ENCODE measurements around the gene RCAN1.

Gene RCAN1

GRCh38 chr21:34614628-34615486 lies at the start of gene RCAN1:
Gene RCAN1, minus strand, starts transcription at chr21:34615113. Its CDS starts 102 bp downstream, at chr21:34615011.
- peak within 1 kb of the TSS; percentile 71 for H3K4me3 ChIP-seq (ENCODE audit: low read length)
- no peak for TF ChIP-seq CTCF (conservative IDR thresholded peaks at IDR 0.05; ENCODE audit: low read depth, low read length)
- DNase-seq (ENCODE audit: low read depth): peak; percentile 75

GRCh38 chr21:34661848-34662247 lies 46.9 kb upstream of the RCAN1 start:
- no peak for DNase-seq (ENCODE audit: low read depth)
- TF ChIP-seq CTCF (conservative IDR thresholded peaks at IDR 0.05; ENCODE audit: low read depth, low read length): no peak
- no peak overlapping the region for H3K4me3 ChIP-seq (ENCODE audit: low read length)

GRCh38 chr21:34653522-34653921 lies 38.6 kb upstream of the RCAN1 start:
- no peak overlapping the region for H3K4me3 ChIP-seq (ENCODE audit: low read length)
- no peak for DNase-seq (ENCODE audit: low read depth)
- TF ChIP-seq CTCF (conservative IDR thresholded peaks at IDR 0.05; ENCODE audit: low read depth, low read length): no peak

- DNase-seq (ENCODE audit: low read depth): no peak
- no peak overlapping the region for H3K4me3 ChIP-seq (ENCODE audit: low read length)
- TF ChIP-seq CTCF (conservative IDR thresholded peaks at IDR 0.05; ENCODE audit: low read depth, low read length): no peak
Observed at GRCh38 chr21:34651642-34652041, 36.7 kb upstream of the RCAN1 start.

GRCh38 chr21:34650861-34651431 lies 36.0 kb upstream of the RCAN1 start:
- TF ChIP-seq CTCF (conservative IDR thresholded peaks at IDR 0.05; ENCODE audit: low read depth, low read length): no peak
- DNase-seq (ENCODE audit: low read depth): no peak
- no peak overlapping the region for H3K4me3 ChIP-seq (ENCODE audit: low read length)

- DNase-seq (ENCODE audit: low read depth): no peak
- H3K4me3 ChIP-seq (ENCODE audit: low read length): no peak overlapping the region
- no peak for TF ChIP-seq CTCF (conservative IDR thresholded peaks at IDR 0.05; ENCODE audit: low read depth, low read length)
Observed at GRCh38 chr21:34649400-34649799, 34.5 kb upstream of the RCAN1 start.
